ENCODE data around the gene CCDC186. TPM values are rescaled to one million over a fixed set of nuclear protein-coding genes. Genes with fewer than 3 reads are reported as not detected.

Gene CCDC186
- total RNA-seq, 1 experiment from 2014 or later = 20.9 TPM

DNA sequence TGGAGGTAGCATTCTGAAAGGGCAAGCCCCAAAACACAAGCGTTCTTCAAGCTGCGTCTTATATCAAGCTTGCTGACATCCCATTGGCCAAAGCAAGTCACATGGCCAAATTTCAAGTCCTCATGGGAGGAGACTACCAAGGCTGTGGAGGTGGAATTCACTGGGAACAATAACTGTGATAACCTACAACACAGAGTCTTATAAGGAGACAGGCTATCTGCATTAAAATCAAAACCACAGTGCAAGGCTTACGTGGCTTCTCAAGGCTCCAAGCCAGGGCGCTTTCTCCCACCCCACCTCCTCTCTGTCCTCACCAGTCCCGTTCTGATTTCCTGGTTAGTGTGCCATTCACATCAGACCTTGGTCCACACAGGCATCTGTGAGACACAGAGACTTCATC, 91.0 kb downstream of the CCDC186 start:
- POLR2A ChIA-PET = no interaction called here
- no TSS peak for BruUV-seq (replicated peaks)
- intact Hi-C loops (cut with micrococcal nuclease) = no loop called here

DNA sequence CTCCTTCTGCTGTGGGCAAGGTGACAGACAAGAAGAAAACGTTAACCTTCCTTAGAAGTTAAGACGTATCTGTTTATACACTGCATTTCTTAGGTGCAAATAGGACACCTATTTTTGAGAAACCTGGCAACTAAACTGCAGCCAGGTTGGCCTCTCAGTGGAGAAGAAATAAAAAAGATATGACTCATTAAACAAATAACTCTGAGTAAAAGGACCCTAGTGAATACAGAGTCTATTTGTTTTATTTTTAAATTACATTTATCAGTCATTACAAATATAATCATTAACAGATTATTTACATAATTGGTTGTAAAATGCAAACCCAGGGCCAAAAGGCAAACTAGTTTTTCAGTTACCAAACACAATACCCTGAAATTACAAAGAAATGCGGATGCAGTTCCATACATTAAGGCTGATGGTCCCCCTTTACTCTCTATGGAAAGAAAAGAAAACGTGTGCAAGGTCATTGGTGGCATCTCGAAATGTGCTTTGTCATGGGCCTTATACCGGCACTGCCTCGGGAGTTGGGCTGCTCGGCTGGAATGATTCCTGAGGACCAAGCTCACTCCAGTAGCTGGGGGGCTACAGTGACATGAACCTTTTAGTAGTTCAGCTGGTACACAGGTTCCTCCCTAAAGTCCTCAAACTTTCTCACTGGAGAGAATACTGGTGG, 92.0 kb downstream of the CCDC186 start:
- Mint-ChIP-seq H3K36me3 (ENCODE audit: insufficient read depth, unreplicated experiment) (peaks cover 6% of the 10 kb centered on the region), H3K4me3 (ENCODE audit: unreplicated experiment) (no peak overlapping the region), H3K27ac (ENCODE audit: low read depth, unreplicated experiment) (no peak overlapping the region), H3K4me1 (ENCODE audit: insufficient read depth, unreplicated experiment) (peaks cover 4% of the 10 kb centered on the region), H3K9me3 (ENCODE audit: unreplicated experiment) (no peaks in the 10 kb centered on the region), H3K27me3 (ENCODE audit: insufficient read depth, unreplicated experiment) (no peaks in the 10 kb centered on the region)
- no TSS peak for BruUV-seq (replicated peaks)
- no peak for DNase-seq (ENCODE audit: unreplicated experiment)
- intact Hi-C loops (cut with micrococcal nuclease) = no loop called here
- TF ChIP-seq, protein P1, sequence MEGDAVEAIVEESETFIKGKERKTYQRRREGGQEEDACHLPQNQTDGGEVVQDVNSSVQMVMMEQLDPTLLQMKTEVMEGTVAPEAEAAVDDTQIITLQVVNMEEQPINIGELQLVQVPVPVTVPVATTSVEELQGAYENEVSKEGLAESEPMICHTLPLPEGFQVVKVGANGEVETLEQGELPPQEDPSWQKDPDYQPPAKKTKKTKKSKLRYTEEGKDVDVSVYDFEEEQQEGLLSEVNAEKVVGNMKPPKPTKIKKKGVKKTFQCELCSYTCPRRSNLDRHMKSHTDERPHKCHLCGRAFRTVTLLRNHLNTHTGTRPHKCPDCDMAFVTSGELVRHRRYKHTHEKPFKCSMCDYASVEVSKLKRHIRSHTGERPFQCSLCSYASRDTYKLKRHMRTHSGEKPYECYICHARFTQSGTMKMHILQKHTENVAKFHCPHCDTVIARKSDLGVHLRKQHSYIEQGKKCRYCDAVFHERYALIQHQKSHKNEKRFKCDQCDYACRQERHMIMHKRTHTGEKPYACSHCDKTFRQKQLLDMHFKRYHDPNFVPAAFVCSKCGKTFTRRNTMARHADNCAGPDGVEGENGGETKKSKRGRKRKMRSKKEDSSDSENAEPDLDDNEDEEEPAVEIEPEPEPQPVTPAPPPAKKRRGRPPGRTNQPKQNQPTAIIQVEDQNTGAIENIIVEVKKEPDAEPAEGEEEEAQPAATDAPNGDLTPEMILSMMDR (IDR thresholded peaks at IDR 0.05; ENCODE audit: unreplicated experiment) = no peak
- POLR2A ChIA-PET = interaction anchor here (0.7 kb wide), 1 partner anchor 43 kb away, joined by 4 read pairs; no protein-coding TSS in a partner anchor
- CTCF ChIA-PET = no interaction called here

More for the DNA sequence above, 91.0 kb downstream of the CCDC186 start:
- H3K4me3 Mint-ChIP-seq (ENCODE audit: unreplicated experiment) = no peak overlapping the region
- H3K27ac Mint-ChIP-seq (ENCODE audit: low read depth, unreplicated experiment) = no peak overlapping the region
- CTCF ChIA-PET = no interaction called here
- no peaks in the 10 kb centered on the region for H3K9me3 Mint-ChIP-seq (ENCODE audit: unreplicated experiment)
- H3K4me1 Mint-ChIP-seq (ENCODE audit: insufficient read depth, unreplicated experiment) = peaks cover 4% of the 10 kb centered on the region
- H3K27me3 Mint-ChIP-seq (ENCODE audit: insufficient read depth, unreplicated experiment) = no peaks in the 10 kb centered on the region
- peaks cover 6% of the 10 kb centered on the region for H3K36me3 Mint-ChIP-seq (ENCODE audit: insufficient read depth, unreplicated experiment)
- no peak for DNase-seq (ENCODE audit: unreplicated experiment)
- TF ChIP-seq, protein P1 (IDR thresholded peaks at IDR 0.05; ENCODE audit: unreplicated experiment) = no peak

DNA sequence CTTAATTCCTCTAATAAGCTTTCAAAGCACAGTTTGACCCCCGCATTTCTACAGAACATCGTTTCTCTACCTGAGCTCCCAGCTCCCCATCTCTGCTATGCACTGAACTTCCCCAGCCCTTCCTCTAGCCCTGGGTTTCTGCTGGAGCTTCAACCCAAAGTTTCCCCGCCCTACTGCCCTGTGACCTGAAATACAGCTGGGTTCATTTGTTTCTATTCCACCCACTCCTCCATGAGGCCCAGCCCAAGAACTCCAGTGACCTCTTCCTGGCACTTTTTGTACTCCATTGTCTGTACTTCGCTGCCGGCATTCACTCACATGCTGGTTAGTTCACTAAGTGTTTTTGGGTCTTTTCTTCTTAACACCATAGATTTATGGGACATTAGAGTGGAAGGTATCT, 94.6 kb downstream of the CCDC186 start:
- H3K4me1 Mint-ChIP-seq (ENCODE audit: insufficient read depth, unreplicated experiment) = peaks cover 4% of the 10 kb centered on the region
- H3K9me3 Mint-ChIP-seq (ENCODE audit: unreplicated experiment) = no peaks in the 10 kb centered on the region
- no TSS peak for BruUV-seq (replicated peaks)
- DNase-seq (ENCODE audit: unreplicated experiment) = no peak
- POLR2A ChIA-PET = interaction anchor here (0.6 kb wide), 1 partner anchor 225 kb away, joined by 3 read pairs; the partner anchor contains the start of gene DCLRE1A
- intact Hi-C loops (cut with micrococcal nuclease) = no loop called here
- no peaks in the 10 kb centered on the region for H3K36me3 Mint-ChIP-seq (ENCODE audit: insufficient read depth, unreplicated experiment)
- no peaks in the 10 kb centered on the region for H3K27me3 Mint-ChIP-seq (ENCODE audit: insufficient read depth, unreplicated experiment)
- H3K4me3 Mint-ChIP-seq (ENCODE audit: unreplicated experiment) = no peak overlapping the region
- H3K27ac Mint-ChIP-seq (ENCODE audit: low read depth, unreplicated experiment) = no peak overlapping the region
- TF ChIP-seq, protein P1 (IDR thresholded peaks at IDR 0.05; ENCODE audit: unreplicated experiment) = no peak
- CTCF ChIA-PET = interaction anchor here (0.5 kb wide), 1 partner anchor 35 kb away, joined by 3 read pairs; no protein-coding TSS in a partner anchor

DNA sequence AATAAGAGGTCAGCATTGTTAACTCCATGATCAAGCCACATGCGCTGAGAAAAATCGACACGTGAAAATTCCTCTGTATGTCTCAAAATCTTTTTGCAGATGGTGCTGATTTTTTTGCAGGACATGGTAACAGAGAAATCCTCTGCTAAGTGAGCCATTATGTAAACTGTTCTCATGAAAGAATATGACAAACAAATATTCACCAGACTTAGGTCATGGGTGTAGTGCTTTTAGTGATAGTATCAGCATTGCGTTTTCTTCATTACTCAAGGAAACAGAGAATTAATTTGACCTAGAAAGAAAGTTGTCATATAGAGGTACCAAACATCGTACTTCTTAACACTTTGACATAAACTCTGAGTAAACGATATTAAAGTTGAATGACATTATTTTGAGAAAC, 95.7 kb downstream of the CCDC186 start:
- no peaks in the 10 kb centered on the region for H3K36me3 Mint-ChIP-seq (ENCODE audit: insufficient read depth, unreplicated experiment)
- no peak overlapping the region for H3K27ac Mint-ChIP-seq (ENCODE audit: low read depth, unreplicated experiment)
- H3K27me3 Mint-ChIP-seq (ENCODE audit: insufficient read depth, unreplicated experiment) = no peaks in the 10 kb centered on the region
- DNase-seq (ENCODE audit: unreplicated experiment) = no peak
- H3K4me1 Mint-ChIP-seq (ENCODE audit: insufficient read depth, unreplicated experiment) = peaks cover 4% of the 10 kb centered on the region
- BruUV-seq (replicated peaks) = no TSS peak
- intact Hi-C loops (cut with micrococcal nuclease) = no loop called here
- no peak overlapping the region for H3K4me3 Mint-ChIP-seq (ENCODE audit: unreplicated experiment)
- CTCF ChIA-PET = interaction anchor here (0.6 kb wide), 1 partner anchor 847 kb away, joined by 5 read pairs; no protein-coding TSS in a partner anchor
- no peaks in the 10 kb centered on the region for H3K9me3 Mint-ChIP-seq (ENCODE audit: unreplicated experiment)
- POLR2A ChIA-PET = no interaction called here
- TF ChIP-seq, protein P1 (IDR thresholded peaks at IDR 0.05; ENCODE audit: unreplicated experiment) = no peak
